ENCODE measurements around the gene DCTPP1. TPM values are rescaled to one million over a fixed set of nuclear protein-coding genes. Genes with fewer than 3 reads are reported as not detected.
A peak's percentile ranks its signal among the peaks of the same experiment; 100 is the strongest.

Gene DCTPP1
- total and polyA plus RNA-seq, 9 of the 15 experiments (the other 6 are each of a cell fraction or from before 2014, with no cell fraction given) = 45.0 to 132 (median 80.6) TPM

DNA sequence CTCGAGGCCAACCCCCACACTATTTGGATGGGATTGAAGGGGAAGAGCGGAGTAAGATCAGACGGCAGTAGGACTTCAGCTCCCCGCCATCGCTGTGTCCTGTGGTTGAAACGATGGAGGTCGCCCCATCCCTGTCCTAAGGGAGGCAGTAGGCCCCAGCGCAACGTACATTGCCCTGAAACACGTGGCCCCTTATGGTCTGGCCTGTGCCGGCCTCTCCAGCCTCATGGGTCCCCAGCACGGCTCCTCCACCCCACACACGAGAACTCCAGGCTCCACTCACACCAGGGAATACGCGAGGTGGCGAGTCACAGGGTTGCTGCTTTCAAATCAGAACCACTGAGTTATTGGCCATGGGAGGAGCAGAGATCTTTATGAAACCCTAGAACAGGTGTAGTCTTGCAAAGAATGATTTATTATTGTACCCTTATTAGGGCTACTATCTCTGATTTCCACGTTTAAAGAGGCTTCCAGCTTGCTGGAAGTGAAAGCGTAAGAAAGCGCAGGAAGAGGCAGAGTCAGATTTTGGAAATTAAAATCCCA, 669 bp upstream of the DCTPP1 start (continued):
- TF ChIP-seq KDM4B (IDR thresholded peaks at IDR 0.05; ENCODE audit: borderline replicate concordance in 2 of 2, low read depth in 1 of 2) (no peak), U2AF2 (optimal IDR thresholded peaks at IDR 0.05; ENCODE audit: low read depth, low read length) (no peak), ZNF184 (CRISPR knock-in tag; IDR thresholded peaks at IDR 0.05) (no peak), CBX3 (IDR thresholded peaks at IDR 0.05; ENCODE audit: borderline replicate concordance in 1 of 2, low read length in 2 of 2) (no peak), ZNF408 (CRISPR knock-in tag; IDR thresholded peaks at IDR 0.05; ENCODE audit: low read depth) (no peak), XRCC4 (IDR thresholded peaks at IDR 0.05; ENCODE audit: extremely low read depth, insufficient read depth, insufficient read length) (no peak), SMARCC2 (IDR thresholded peaks at IDR 0.05; ENCODE audit: low read depth) (peak; percentile 56; the same call in 1 of the 2 replicates), NFIC (IDR thresholded peaks at IDR 0.05) (no peak), BRCA1 (IDR thresholded peaks at IDR 0.05) (no peak), BRCA1 (CRISPR knock-in tag; IDR thresholded peaks at IDR 0.05) (no peak), XRCC3 (IDR thresholded peaks at IDR 0.05) (no peak), CAMTA2 (CRISPR knock-in tag; conservative IDR thresholded peaks at IDR 0.05) (no peak), ZNF79 (CRISPR knock-in tag; IDR thresholded peaks at IDR 0.05; ENCODE audit: low read depth) (no peak), MYBL2 (IDR thresholded peaks at IDR 0.05; ENCODE audit: low read depth) (no peak), MYBL2 (CRISPR knock-in tag; IDR thresholded peaks at IDR 0.05; ENCODE audit: borderline replicate concordance) (no peak), HDAC6 (IDR thresholded peaks at IDR 0.05; ENCODE audit: low read depth, low read length) (no peak)
- TF ChIP-seq, protein P1, sequence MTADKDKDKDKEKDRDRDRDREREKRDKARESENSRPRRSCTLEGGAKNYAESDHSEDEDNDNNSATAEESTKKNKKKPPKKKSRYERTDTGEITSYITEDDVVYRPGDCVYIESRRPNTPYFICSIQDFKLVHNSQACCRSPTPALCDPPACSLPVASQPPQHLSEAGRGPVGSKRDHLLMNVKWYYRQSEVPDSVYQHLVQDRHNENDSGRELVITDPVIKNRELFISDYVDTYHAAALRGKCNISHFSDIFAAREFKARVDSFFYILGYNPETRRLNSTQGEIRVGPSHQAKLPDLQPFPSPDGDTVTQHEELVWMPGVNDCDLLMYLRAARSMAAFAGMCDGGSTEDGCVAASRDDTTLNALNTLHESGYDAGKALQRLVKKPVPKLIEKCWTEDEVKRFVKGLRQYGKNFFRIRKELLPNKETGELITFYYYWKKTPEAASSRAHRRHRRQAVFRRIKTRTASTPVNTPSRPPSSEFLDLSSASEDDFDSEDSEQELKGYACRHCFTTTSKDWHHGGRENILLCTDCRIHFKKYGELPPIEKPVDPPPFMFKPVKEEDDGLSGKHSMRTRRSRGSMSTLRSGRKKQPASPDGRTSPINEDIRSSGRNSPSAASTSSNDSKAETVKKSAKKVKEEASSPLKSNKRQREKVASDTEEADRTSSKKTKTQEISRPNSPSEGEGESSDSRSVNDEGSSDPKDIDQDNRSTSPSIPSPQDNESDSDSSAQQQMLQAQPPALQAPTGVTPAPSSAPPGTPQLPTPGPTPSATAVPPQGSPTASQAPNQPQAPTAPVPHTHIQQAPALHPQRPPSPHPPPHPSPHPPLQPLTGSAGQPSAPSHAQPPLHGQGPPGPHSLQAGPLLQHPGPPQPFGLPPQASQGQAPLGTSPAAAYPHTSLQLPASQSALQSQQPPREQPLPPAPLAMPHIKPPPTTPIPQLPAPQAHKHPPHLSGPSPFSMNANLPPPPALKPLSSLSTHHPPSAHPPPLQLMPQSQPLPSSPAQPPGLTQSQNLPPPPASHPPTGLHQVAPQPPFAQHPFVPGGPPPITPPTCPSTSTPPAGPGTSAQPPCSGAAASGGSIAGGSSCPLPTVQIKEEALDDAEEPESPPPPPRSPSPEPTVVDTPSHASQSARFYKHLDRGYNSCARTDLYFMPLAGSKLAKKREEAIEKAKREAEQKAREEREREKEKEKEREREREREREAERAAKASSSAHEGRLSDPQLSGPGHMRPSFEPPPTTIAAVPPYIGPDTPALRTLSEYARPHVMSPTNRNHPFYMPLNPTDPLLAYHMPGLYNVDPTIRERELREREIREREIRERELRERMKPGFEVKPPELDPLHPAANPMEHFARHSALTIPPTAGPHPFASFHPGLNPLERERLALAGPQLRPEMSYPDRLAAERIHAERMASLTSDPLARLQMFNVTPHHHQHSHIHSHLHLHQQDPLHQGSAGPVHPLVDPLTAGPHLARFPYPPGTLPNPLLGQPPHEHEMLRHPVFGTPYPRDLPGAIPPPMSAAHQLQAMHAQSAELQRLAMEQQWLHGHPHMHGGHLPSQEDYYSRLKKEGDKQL (CRISPR knock-in tag; IDR thresholded peaks at IDR 0.05; ENCODE audit: borderline replicate concordance) = no peak
- TF ChIP-seq, protein P2, sequence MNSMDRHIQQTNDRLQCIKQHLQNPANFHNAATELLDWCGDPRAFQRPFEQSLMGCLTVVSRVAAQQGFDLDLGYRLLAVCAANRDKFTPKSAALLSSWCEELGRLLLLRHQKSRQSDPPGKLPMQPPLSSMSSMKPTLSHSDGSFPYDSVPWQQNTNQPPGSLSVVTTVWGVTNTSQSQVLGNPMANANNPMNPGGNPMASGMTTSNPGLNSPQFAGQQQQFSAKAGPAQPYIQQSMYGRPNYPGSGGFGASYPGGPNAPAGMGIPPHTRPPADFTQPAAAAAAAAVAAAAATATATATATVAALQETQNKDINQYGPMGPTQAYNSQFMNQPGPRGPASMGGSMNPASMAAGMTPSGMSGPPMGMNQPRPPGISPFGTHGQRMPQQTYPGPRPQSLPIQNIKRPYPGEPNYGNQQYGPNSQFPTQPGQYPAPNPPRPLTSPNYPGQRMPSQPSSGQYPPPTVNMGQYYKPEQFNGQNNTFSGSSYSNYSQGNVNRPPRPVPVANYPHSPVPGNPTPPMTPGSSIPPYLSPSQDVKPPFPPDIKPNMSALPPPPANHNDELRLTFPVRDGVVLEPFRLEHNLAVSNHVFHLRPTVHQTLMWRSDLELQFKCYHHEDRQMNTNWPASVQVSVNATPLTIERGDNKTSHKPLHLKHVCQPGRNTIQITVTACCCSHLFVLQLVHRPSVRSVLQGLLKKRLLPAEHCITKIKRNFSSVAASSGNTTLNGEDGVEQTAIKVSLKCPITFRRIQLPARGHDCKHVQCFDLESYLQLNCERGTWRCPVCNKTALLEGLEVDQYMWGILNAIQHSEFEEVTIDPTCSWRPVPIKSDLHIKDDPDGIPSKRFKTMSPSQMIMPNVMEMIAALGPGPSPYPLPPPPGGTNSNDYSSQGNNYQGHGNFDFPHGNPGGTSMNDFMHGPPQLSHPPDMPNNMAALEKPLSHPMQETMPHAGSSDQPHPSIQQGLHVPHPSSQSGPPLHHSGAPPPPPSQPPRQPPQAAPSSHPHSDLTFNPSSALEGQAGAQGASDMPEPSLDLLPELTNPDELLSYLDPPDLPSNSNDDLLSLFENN (IDR thresholded peaks at IDR 0.05; ENCODE audit: low read depth in 2 of 2, low read length in 2 of 2) = no peak
- TF ChIP-seq, protein P3, sequence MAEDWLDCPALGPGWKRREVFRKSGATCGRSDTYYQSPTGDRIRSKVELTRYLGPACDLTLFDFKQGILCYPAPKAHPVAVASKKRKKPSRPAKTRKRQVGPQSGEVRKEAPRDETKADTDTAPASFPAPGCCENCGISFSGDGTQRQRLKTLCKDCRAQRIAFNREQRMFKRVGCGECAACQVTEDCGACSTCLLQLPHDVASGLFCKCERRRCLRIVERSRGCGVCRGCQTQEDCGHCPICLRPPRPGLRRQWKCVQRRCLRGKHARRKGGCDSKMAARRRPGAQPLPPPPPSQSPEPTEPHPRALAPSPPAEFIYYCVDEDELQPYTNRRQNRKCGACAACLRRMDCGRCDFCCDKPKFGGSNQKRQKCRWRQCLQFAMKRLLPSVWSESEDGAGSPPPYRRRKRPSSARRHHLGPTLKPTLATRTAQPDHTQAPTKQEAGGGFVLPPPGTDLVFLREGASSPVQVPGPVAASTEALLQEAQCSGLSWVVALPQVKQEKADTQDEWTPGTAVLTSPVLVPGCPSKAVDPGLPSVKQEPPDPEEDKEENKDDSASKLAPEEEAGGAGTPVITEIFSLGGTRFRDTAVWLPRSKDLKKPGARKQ (CRISPR knock-in tag; IDR thresholded peaks at IDR 0.05) = no peak

All from K562 (cell line).